Suprapubic skin (tissue), 4 donors: ENCODE results near the gene PABPN1L. TPM values are rescaled to one million over a fixed set of nuclear protein-coding genes. Genes with fewer than 3 reads are reported as not detected.

Experiments
- DNase-seq, 2 donors: peaks; one replicate each; pipeline ENCODE4 v3.0.0-alpha.2; 2019; ENCODE audit warnings: low spot score in 2 of 2
- H3K27ac ChIP-seq: fragments of 200-600 bp; sonication (generic); one replicate; pipeline ENCODE4 v1.5.1; 2019
- H3K27me3 ChIP-seq: fragments of 200-600 bp; sonication (generic); one replicate; pipeline ENCODE4 v1.5.1; 2019
- H3K36me3 ChIP-seq: fragments of 200-600 bp; sonication (generic); one replicate; pipeline ENCODE4 v1.5.1; 2019
- H3K4me1 ChIP-seq: fragments of 200-600 bp; sonication (generic); one replicate; pipeline ENCODE4 v1.5.1; 2019
- H3K4me3 ChIP-seq: fragments of 200-600 bp; sonication (generic); one replicate; pipeline ENCODE4 v1.5.1; 2019; ENCODE audit warnings: mild to moderate bottlenecking
- H3K9me3 ChIP-seq: fragments of 200-600 bp; sonication (generic); one replicate; pipeline ENCODE4 v1.5.1; 2019
- EP300 ChIP-seq: sonication (generic); formaldehyde crosslinking; IDR thresholded peaks from one replicate; pipeline ENCODE4 v1.6.1; 2017; ENCODE audit warnings: antibody characterized with exemption
- POLR2A ChIP-seq, 2 donors: fragments of 450-650 bp; IDR thresholded peaks; one replicate each; pipeline ENCODE4 v1.6.1; 2017; ENCODE audit warnings: antibody characterized with exemption in 2 of 2, mild to moderate bottlenecking in 2 of 2, moderate library complexity in 2 of 2
- POLR2AphosphoS5 ChIP-seq, 3 donors: sonication (generic); formaldehyde crosslinking; IDR thresholded peaks; one replicate each; pipeline ENCODE4 v1.6.1; 2017; ENCODE audit warnings: antibody characterized with exemption in 3 of 3
- WGBS: methylation state at CpG from one replicate; pipeline ENCODE4 v1.1.5; 2018; 5-methylcytosine and 5-hydroxymethylcytosine counted together
- total RNA-seq, 4 donors: library from RNA; depleted of rRNA; stranded (reverse); fragments of >200 nt; gene quantifications; one replicate each; pipeline ENCODE4 v1.1.0, GENCODE V29; 2016
- TF ChIP-seq, protein P1 (sequence below), 2 donors: fragments of 200-600 bp in 1 of 2; fragments of 450-650 bp in 1 of 2; sonication (generic) in 1 of 2; IDR thresholded peaks; one replicate each; pipeline ENCODE4 v1.5.1; 2016 to 2019; ENCODE audit warnings: antibody characterized with exemption in 2 of 2, mild to moderate bottlenecking in 1 of 2, moderate library complexity in 1 of 2

The PABPN1L gene
- total RNA-seq, 4 donors from 2014 or later = not detected

DNA sequence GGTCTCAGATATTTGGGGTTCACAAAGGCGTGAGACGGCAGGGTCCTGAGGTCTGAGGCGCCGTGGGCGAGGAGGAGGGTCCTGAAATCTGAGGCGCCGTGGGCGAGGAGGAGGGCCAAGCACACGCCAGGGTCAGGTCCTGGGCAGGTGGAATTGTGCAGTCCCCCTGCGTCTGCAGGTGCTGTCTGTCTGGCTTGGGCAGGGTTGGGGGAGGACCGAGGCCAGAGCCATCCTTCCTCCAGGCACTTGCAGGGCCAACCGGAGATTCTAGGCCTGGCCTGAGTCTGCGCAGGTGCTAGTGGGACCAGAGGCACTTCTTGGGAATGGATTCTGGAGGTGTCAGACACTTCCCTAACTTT is 52.3 kb downstream of the PABPN1L start:
- Histone ChIP-seq H3K27ac (no peak overlapping the region), H3K4me1 (peaks cover 50% of the 10 kb centered on the region), H3K36me3 (peaks cover 8% of the 10 kb centered on the region), H3K9me3 (no peaks in the 10 kb centered on the region), H3K4me3 (no peak overlapping the region), H3K27me3 (no peaks in the 10 kb centered on the region)
- no peak for DNase-seq
- no peak for TF ChIP-seq EP300
- TF ChIP-seq, protein P1, sequence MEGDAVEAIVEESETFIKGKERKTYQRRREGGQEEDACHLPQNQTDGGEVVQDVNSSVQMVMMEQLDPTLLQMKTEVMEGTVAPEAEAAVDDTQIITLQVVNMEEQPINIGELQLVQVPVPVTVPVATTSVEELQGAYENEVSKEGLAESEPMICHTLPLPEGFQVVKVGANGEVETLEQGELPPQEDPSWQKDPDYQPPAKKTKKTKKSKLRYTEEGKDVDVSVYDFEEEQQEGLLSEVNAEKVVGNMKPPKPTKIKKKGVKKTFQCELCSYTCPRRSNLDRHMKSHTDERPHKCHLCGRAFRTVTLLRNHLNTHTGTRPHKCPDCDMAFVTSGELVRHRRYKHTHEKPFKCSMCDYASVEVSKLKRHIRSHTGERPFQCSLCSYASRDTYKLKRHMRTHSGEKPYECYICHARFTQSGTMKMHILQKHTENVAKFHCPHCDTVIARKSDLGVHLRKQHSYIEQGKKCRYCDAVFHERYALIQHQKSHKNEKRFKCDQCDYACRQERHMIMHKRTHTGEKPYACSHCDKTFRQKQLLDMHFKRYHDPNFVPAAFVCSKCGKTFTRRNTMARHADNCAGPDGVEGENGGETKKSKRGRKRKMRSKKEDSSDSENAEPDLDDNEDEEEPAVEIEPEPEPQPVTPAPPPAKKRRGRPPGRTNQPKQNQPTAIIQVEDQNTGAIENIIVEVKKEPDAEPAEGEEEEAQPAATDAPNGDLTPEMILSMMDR (IDR thresholded peaks at IDR 0.05) = no peak
- no peak for TF ChIP-seq POLR2AphosphoS5 (IDR thresholded peaks at IDR 0.05)
- no peak for TF ChIP-seq POLR2A (IDR thresholded peaks at IDR 0.05)
- WGBS = 92% methylated on average over 12 of the region's 13 CpGs

Other genes with a start within 250 kb of the PABPN1L start
- gene IL17C, start 228.1 kb downstream of the PABPN1L start, total RNA-seq = not detected
- gene CYBA, start 215.6 kb downstream of the PABPN1L start, total RNA-seq = 10 to 100 TPM; 22.4 to 39.1 (median 29.7) TPM
- gene MVD, start 203.6 kb downstream of the PABPN1L start, total RNA-seq = 10 to 100 TPM; 18.9 to 77.6 (median 44.7) TPM
- under 1 TPM in 2 of 4 donors, not detected in 2; 0.40 to 0.44 TPM for gene SNAI3, start 180.2 kb downstream of the PABPN1L start, total RNA-seq
- 10 to 100 TPM; 12.4 to 15.8 (median 14.6) TPM for gene RNF166, start 160.3 kb downstream of the PABPN1L start, total RNA-seq
- gene CTU2, start 160.2 kb downstream of the PABPN1L start, total RNA-seq = 10 to 100 TPM in 2 of 4 donors, 1 to 10 TPM in 2; 7.8 to 17.8 (median 10.9) TPM
- gene PIEZO1, start 81.4 kb downstream of the PABPN1L start, total RNA-seq = 100 to 1,000 TPM; 185 to 269 (median 224) TPM
- 10 to 100 TPM in 2 of 4 donors, 1 to 10 TPM in 2; 4.7 to 25.7 (median 10.7) TPM for gene CDT1, start 62.9 kb downstream of the PABPN1L start, total RNA-seq
- 100 to 1,000 TPM; 122 to 382 (median 250) TPM for gene APRT, start 54.7 kb downstream of the PABPN1L start, total RNA-seq
- gene GALNS, start 9.7 kb downstream of the PABPN1L start, total RNA-seq = 100 to 1,000 TPM in 1 of 4 donors, 10 to 100 TPM in 3; 31.1 to 134 (median 43.3) TPM
- 10 to 100 TPM; 31.9 to 49.2 (median 36.3) TPM for gene TRAPPC2L, start 9.5 kb downstream of the PABPN1L start, total RNA-seq
- gene CBFA2T3, start 110.5 kb upstream of the PABPN1L start, total RNA-seq = 1 to 10 TPM; 1.5 to 6.6 (median 2.9) TPM
- gene ACSF3, start 227.2 kb upstream of the PABPN1L start, total RNA-seq = 10 to 100 TPM; 26.1 to 55.1 (median 32.5) TPM